GM21515 (cell line): ENCODE measurements around the gene SLC29A2.

Experiments
- ATAC-seq: cut with Tn5 transposase; IDR thresholded peaks from one replicate; pipeline ENCODE4 v1.9.1; 2021; ENCODE audit not compliant: unreplicated experiment

SLC29A2 gene

GRCh38 chr11:66335531-66336233, 35.9 kb downstream of the SLC29A2 start:
- ATAC-seq, result no peak

- ATAC-seq, result no peak
Observed at GRCh38 chr11:66334605-66335442, 36.7 kb downstream of the SLC29A2 start.

DNA sequence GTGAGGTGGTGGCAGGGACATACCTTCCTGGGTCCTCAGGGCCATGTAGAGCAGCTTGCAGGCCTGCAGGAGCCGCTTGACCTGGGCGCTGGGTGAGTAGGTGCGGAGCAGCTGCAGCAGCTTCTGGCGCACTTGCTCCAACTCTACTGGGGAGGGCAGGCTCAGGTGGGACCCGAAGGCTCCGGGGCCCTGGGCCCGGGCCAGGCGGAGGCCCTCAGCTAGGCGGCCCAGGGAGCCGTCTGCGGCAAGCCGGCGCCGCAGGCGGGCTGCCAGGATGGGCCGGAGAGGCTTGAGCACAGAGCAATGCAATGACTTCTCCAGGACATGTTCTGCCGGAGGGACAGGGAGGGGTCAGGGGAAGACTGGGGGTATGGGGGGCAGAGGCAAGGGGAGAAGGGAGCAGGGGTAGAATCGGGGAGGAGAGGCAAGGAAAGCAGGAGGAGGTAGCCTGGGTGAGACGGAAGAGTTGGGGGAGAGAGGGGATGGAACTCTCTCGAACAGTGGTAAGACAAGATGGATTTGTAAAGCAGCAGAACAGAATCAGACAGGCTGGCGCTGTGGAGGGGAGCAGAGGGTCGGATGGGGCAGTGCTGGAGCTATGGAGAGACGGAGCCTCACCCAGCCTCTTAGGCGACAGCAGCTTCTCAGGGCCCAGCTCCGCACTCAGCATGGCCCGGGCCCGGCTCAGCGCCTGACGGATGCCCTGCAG, 37.5 kb downstream of the SLC29A2 start:
- ATAC-seq, result no peak

- ATAC-seq, result no peak
Observed at GRCh38 chr11:66333220-66333877, 38.2 kb downstream of the SLC29A2 start.

- ATAC-seq, result no peak
Observed at GRCh38 chr11:66332371-66333219, 39.0 kb downstream of the SLC29A2 start.

DNA sequence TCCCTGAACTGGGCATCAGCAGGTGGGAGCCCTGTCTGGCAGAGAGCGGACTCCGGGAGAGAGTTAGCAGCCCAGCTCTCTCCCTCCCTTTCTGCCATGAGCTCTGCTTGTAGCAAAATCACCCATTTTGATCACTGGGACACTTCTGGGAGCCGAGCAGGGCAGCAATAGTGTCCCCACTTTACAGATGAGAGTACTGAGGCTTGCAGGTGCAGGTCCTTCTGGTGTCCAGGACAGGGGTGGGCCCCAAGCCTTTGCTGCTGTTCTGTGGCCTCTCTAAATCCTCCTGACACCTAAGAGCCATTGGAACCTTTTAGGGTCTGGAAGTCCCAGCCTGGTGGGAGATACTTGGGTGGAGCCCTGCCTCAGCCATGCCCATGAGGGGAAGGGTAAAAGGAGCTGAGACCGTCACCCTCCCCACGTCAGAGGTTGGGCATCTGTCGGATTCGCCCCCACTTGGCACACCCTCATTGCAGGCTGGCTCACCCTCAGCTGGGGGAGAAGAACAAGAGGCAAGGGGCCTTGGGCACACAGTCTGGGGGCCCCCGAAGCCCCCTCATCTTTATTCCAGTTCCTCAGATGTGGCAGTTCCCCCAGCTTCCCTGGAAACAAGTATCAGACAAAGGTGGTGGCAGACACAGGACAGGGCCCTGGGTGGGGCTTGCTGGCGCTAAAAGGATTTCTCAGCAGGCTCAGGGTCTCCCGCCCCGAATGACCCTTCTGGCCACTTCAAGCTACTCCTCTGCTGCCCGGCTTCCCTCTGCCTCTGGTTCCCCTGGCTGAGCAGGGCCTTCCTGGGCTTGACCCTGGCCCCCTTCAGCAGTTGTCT, 39.8 kb downstream of the SLC29A2 start:
- no peak for ATAC-seq

DNA sequence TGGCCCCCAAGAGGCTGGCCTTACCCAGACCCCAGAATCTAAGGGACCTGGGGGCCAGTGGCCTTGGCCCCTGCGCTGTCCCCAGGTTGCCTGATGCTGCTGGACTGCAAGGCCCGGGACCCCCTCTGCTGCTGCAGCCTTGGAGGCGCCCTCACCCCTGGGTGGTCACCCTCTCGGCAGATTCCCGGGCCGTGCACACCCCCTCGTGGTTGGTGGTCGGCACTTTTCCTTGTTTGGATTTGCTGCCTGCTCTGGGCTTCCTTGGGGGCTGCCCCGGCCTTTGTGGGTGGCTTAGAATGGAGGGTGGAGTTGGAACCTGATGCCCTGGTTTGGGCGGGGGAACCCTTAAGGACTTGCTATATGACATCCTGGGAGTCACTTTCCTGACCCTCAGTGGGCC, 40.6 kb downstream of the SLC29A2 start:
- ATAC-seq, result no peak

DNA sequence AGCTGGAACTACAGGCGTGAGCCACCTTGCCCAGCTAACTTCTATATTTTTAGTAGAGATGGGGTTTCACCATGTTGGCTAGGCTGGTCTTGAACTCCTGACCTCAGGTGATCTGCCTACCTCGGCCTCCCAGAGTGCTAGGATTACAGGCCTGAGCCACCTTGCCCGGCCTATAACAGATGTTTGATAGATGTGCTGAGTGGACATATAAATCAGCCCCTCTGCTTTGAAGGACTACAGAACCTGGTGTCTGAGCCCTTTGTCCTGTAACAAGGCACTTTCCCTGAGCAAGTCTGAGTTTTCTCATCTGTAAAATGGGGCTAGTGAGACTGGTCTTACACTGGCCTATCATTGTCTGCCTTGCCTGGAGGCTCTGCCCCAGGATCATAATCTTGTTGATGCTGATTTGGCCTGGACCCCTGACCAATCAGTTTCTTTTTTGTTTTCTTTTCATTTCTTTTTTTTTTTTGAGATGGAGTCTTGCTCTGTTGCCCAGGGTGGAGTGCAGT, 42.3 kb downstream of the SLC29A2 start:
- ATAC-seq, result no peak

DNA sequence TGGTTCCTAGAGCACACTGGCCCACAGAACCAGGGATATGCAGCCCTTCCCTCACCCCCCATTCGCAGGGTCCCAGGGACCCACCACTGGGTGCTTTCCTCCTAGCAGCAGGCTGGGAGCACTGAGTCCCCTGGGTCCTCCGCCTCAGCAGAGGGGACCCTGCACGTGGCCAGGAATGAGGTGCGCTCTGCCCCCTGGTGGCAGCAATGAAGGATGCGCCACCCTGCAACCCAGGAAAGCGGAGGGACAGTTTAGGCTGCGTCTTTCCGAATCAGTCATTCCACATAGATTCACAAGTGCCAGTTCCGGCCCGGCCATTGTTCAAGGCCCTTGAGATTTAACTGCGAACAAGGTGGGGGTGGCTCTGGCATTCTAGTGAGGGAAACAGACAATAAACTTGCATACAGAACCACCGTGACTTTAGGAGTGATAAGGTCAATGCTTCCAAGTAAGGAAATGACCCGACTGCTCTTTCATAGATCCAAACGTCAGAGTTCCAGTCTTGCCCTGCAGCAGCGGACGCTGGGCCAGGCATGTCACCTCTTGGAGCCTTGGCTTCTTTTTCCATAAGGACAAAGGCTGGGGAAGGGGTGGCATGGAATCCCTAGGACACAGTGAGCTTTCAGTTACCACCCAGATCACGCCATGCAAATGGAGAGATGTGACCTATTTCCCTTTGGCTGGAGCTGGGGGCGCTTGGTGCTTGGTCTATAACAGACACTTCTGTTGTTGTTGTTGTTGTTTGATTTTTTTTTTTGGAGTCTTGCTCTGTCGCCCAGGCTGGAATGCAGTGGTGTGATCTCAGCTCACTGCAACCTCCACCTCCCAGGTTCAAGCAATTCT, 43.0 kb downstream of the SLC29A2 start:
- ATAC-seq, result peak; percentile 53

DNA sequence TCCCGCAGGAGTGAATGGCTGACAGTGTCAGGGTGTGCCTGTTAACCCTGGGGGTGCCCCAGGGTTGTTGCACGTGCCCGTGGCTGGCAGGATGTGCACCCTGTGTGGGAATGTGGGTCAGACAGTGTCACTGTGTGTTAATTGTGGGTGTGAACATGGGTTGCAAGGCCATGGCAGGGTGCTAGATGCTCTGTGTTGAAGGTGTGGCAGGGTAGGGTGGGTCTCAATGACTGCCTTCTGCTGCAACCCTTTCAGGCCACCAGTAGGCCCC, 43.6 kb downstream of the SLC29A2 start:
- no peak for ATAC-seq

DNA sequence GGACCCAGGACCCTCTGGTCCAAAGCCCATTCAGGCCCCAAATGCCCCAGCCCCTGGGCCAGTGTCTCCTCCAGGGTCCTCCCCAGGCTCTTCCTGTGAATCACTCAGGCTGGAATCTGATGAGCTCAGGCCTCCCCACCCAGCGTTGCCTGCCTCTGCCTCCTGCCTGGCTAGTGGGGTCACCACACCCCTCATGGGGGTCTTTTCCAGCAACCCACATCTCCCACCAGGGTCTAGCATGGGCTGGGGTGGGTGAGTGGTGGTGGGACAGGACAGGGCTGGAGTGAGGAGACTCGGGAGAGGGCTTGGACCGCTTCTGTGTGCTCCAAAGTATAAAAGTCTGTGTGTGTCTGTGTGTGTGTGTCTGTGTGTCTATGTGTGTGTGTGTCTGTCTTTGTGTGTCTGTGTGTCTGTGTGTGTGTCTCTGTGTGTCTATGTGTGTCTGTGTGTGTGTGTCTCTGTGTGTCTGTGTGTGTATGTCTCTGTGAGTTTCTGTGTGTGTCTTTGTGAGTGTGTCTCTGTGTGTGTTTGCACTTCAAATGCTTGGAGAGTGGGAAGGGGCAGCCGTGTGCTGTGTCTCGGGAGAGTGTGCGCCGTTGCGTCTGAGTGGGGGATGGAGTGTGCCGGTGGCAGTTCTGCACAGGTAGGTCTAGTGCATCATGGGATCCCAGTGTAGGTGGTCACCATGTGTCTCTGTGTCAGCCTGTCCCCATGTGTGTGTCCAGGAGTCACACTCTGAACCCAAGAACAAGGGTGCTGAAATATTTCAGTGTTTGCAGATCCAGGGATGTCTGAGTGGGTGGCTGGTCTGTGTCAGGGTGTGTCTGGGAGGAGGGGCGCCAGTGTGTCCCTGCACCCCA, 44.2 kb downstream of the SLC29A2 start:
- no peak for ATAC-seq

GRCh38 chr11:66326261-66327111, 45.1 kb downstream of the SLC29A2 start:
- ATAC-seq, result no peak

DNA sequence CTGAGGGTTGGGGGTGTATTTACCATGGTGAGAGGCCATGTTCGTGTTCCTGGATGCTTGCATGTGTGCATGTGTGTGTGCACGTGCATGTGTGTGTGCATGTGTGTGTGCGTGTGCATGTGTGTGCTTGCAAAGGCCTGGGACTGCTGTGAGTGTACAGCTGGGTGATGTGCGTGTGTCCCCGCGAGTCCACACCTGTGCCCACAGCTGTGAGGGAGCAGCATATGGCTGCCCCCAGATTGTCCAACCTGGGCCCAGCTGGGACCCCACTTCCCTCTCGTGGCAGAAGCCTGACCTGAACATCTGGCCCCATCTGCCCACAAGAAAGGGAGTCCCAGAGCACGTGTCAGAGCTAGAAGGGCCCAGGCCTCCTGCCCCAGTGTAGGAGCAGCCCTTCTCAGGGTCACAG, 46.3 kb downstream of the SLC29A2 start:
- no peak for ATAC-seq

- no peak for ATAC-seq
Observed at GRCh38 chr11:66324664-66325063, 46.9 kb downstream of the SLC29A2 start.

GRCh38 chr11:66323684-66324083, 47.9 kb downstream of the SLC29A2 start:
- ATAC-seq, result no peak

GRCh38 chr11:66322732-66323427, 48.7 kb downstream of the SLC29A2 start:
- ATAC-seq, result no peak
